Measurements from ENCODE around the gene BEGAIN.

The BEGAIN gene

DNA sequence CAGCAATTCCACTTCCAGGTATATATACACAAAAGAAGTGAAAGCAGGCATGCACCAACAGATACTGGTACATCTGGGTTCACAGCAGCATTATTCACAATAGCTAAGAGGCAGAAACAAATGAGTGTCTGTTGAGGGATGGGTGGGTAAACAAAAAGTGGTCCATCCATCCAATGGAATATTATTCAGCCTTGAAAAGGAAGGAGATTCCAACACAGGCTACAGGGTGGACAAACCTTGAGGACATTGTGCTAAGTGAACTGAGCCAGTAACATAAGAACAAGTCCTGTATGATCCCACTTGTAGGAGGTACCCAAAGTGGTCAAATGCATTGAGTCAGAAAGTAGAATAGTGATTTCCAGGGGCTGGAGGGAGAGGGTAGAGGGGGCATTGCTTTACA lies 27.6 kb upstream of the BEGAIN start:
- TF ChIP-seq, protein P1, sequence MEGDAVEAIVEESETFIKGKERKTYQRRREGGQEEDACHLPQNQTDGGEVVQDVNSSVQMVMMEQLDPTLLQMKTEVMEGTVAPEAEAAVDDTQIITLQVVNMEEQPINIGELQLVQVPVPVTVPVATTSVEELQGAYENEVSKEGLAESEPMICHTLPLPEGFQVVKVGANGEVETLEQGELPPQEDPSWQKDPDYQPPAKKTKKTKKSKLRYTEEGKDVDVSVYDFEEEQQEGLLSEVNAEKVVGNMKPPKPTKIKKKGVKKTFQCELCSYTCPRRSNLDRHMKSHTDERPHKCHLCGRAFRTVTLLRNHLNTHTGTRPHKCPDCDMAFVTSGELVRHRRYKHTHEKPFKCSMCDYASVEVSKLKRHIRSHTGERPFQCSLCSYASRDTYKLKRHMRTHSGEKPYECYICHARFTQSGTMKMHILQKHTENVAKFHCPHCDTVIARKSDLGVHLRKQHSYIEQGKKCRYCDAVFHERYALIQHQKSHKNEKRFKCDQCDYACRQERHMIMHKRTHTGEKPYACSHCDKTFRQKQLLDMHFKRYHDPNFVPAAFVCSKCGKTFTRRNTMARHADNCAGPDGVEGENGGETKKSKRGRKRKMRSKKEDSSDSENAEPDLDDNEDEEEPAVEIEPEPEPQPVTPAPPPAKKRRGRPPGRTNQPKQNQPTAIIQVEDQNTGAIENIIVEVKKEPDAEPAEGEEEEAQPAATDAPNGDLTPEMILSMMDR (IDR thresholded peaks at IDR 0.05; ENCODE audit: extremely low read depth, missing control alignments) = no peak
- no peak for DNase-seq (ENCODE audit: low spot score)

DNA sequence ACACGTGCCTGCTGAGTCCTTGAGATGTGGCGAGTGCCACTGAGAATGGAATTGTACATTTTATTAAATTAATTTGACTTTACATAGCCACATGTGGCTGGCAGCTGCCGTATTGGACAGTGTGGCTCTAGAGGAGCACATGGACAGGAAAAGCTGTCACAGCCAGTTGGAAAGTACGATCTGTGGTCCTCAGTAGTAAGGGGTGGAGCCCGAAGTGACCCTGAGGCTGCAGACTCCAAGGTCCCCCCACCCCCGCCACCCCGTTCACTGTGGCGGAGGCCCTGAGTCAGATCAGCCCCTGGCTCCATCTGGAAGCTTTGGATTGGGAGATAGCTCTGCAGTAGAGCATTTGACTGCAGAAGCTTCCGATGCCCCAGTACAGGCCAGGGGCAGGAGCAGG lies 25.8 kb upstream of the BEGAIN start:
- DNase-seq (ENCODE audit: low spot score) = no peak
- TF ChIP-seq, protein P1 (IDR thresholded peaks at IDR 0.05; ENCODE audit: extremely low read depth, missing control alignments) = no peak

DNA sequence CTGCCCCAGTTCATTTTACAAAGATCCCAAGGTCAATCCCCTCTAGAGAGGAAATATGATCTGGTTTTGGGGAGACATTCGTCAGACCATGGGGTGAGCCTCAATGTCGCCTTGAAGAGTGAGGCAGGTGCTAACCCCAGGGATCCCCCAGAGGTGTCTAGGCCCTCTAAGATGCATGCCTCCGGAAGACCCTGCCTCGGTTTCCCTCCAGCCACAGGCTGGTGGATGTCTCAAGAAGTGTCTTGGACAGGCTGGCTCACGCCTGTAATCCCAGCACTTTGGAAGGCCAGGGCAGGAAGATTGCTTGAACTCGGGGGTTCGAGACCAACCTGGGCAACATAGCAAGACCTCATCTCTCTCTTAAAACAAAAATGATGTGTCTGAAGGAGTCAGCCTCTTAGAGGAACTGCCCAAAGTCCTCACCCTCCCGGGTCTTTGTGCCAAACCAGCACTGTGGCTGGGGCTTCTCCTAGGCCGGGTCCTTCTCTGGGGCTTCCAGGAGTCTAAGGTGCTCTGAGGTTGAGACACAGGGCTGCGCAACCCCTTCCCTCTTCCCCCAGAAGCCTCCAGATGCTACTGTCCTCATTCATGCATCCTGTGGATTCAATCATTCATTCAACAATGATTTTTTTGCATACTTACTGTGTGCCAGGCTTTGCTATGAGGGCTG lies 24.7 kb upstream of the BEGAIN start:
- no peak for DNase-seq (ENCODE audit: low spot score)
- TF ChIP-seq, protein P1 (IDR thresholded peaks at IDR 0.05; ENCODE audit: extremely low read depth, missing control alignments) = no peak

DNA sequence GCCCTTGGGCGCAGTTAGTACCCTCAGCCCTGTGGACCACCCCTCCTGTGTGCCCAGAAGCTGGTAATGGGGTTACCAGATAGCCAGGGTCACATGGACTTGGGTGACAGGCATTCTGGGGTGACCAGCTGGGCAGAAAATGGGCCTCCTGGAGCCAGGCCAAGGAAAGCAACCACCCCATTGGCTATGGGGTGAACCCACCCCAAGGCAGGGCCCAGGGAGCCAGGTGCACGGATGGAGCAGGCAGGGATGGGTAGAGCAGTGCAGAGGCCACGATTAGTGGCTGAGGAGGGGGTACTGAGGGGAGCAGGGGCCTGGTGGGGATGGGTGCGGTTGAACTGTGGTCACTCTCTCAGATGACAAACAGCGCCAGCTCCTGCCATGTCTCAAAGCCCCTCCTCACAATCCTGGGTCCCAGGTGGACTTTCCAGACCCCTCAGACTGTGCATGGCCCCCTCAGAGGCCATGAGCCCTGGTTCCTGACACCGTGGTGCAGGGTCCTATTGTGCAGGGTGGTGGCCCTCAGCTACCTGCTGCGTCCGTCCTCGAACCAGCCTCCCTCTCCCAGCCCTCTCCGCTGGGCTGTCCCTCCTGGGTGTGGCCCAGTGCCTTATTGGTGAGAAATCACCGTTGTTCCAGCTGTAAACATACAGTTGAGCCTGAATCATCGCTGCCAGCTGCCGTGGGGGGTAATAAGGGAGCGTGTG lies 23.4 kb upstream of the BEGAIN start:
- TF ChIP-seq, protein P1 (IDR thresholded peaks at IDR 0.05; ENCODE audit: extremely low read depth, missing control alignments) = no peak
- no peak for DNase-seq (ENCODE audit: low spot score)

DNA sequence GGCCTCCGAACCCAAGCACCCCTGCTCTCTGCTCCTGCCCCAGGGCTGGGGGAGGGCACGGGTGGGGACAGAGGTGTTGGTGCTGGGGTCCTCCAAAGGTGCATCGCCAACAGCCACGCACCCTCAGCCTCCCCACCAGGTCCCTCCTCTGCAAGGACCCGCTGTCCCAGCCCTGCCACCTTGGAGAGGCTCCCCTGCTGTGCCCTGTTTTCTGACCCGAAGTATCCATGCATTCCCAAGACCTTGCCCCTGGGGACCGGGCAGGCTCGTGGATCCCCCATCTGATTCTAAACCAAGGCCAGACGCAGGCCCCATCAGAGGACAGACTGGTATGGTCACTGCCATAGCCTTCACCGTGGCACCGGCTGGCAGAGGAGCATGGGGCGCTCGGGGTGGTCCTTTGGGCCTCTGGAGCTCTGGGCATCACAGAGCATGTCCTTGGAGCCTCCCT lies 22.7 kb upstream of the BEGAIN start:
- TF ChIP-seq, protein P1 (IDR thresholded peaks at IDR 0.05; ENCODE audit: extremely low read depth, missing control alignments) = no peak
- DNase-seq (ENCODE audit: low spot score) = no peak

DNA sequence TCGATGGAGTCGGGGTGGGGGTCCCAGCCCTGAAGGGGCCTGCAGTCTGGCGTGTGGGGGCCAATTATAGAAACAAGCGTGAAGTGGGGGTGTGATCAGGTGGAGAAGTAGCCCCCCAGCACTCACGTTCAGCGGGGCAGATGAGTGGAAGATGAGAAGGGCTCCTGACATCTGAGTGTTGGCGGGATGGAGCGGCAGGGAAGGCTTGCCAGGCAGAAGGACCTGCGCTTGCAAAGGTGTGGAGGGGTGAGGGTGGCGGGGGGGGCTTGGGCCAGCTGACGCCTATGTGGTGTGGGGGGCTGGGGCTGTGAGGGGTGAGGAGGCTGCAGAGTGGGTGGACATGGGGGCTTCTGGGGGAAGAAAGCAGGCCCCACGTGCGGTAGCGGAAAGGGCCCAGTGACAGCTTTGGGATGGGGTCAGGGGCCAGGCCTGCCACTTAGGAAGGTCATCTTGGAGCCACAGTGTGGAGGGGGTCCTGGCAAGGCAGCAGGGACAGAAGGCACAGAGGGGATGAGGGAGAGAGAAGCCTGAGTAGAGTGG lies 22.2 kb upstream of the BEGAIN start:
- TF ChIP-seq, protein P1 (IDR thresholded peaks at IDR 0.05; ENCODE audit: extremely low read depth, missing control alignments) = no peak
- DNase-seq (ENCODE audit: low spot score) = no peak
